ENCODE measurements around the gene CAMK2B.

The CAMK2B gene

DNA sequence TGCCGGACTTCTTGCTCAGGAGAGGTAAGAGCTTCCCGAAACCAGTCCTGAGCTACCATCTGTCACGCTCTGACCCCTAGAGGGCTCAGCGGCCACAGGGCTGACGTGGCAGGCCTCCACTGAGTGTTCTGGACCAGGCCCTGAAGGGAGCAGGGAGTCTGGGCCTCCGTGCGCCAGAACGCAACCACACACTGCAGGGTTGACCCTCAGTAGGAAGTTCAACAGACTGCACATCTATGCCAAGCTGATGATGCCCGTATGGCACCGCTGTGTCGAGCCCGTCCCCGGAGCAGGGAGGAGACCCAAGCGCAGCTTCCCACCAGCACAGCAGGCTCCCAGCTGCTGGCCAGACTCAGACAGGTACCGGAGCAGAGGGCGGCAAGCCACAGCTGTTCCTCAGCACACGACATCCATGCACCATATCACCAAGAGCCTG lies 39.2 kb downstream of the CAMK2B start:
- peaks cover 14% of the 10 kb centered on the region; the same call in 1 of the 2 replicates for H3K27me3 ChIP-seq (replicated peaks; ENCODE audit: insufficient read depth, low read length)
- no peak for DNase-seq
- no peaks in the 10 kb centered on the region for H3K36me3 ChIP-seq (replicated peaks; ENCODE audit: insufficient read depth, low read length)
- H3K27ac ChIP-seq (ENCODE audit: low read length): no peak overlapping the region
- H4K20me1 ChIP-seq (ENCODE audit: insufficient read depth, low read length): no peaks in the 10 kb centered on the region
- no peak overlapping the region for H2AFZ ChIP-seq (ENCODE audit: low read length)
- H3K4me1 ChIP-seq (ENCODE audit: low read length): no peaks in the 10 kb centered on the region
- no peaks in the 10 kb centered on the region for H3K9me3 ChIP-seq (replicated peaks; ENCODE audit: insufficient read depth, low read length)
- H3K79me2 ChIP-seq (ENCODE audit: low read length): no peaks in the 10 kb centered on the region
- TF ChIP-seq EZH2 (optimal IDR thresholded peaks at IDR 0.05; ENCODE audit: low read depth, low read length): no peak
- TF ChIP-seq, protein P1, sequence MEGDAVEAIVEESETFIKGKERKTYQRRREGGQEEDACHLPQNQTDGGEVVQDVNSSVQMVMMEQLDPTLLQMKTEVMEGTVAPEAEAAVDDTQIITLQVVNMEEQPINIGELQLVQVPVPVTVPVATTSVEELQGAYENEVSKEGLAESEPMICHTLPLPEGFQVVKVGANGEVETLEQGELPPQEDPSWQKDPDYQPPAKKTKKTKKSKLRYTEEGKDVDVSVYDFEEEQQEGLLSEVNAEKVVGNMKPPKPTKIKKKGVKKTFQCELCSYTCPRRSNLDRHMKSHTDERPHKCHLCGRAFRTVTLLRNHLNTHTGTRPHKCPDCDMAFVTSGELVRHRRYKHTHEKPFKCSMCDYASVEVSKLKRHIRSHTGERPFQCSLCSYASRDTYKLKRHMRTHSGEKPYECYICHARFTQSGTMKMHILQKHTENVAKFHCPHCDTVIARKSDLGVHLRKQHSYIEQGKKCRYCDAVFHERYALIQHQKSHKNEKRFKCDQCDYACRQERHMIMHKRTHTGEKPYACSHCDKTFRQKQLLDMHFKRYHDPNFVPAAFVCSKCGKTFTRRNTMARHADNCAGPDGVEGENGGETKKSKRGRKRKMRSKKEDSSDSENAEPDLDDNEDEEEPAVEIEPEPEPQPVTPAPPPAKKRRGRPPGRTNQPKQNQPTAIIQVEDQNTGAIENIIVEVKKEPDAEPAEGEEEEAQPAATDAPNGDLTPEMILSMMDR (IDR thresholded peaks at IDR 0.05; ENCODE audit: low read length): 0 out of 2 replicates have a peak, but pooled peaks have one; percentile 8
- TF ChIP-seq EZH2phosphoT487 (IDR thresholded peaks at IDR 0.05; ENCODE audit: low read length): no peak
- H3K4me2 ChIP-seq (ENCODE audit: low read depth, low read length): no peak overlapping the region
- no peaks in the 10 kb centered on the region for H3F3A ChIP-seq (ENCODE audit: insufficient read depth, low read length)
- no peak overlapping the region for H3K4me3 ChIP-seq (ENCODE audit: low read length)
- H3K9me2 ChIP-seq (replicated peaks; ENCODE audit: insufficient read depth, low read length): no peaks in the 10 kb centered on the region
- no peak overlapping the region for H3K9ac ChIP-seq (ENCODE audit: low read length)

DNA sequence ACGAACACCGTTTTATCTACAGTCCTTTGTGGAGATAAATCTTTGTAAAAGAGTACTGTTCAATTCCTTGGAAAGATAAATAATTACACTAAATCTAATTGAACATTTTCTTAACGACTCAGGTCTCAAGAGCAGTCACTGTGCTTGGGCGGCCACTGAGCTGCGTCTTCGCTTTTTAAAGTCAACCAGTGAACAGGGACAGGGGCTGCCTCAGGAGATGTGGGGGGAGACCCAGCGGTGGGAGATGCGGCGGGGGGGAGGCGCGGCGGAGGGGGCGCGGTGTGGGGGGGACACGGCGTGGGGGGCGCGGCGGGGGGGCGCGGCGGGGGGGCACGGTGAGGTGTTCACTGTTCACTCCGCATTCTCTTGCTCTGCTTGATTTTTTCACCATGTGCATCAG lies 39.8 kb downstream of the CAMK2B start:
- Histone ChIP-seq H3K27me3 (replicated peaks; ENCODE audit: insufficient read depth, low read length) (peaks cover 11% of the 10 kb centered on the region; the same call in 1 of the 2 replicates), H3K36me3 (replicated peaks; ENCODE audit: insufficient read depth, low read length) (no peaks in the 10 kb centered on the region), H2AFZ (ENCODE audit: low read length) (no peak overlapping the region), H3K4me1 (ENCODE audit: low read length) (no peaks in the 10 kb centered on the region), H3K9ac (ENCODE audit: low read length) (no peak overlapping the region), H3K4me2 (ENCODE audit: low read depth, low read length) (no peak overlapping the region), H3F3A (ENCODE audit: insufficient read depth, low read length) (no peaks in the 10 kb centered on the region), H4K20me1 (ENCODE audit: insufficient read depth, low read length) (no peaks in the 10 kb centered on the region), H3K4me3 (ENCODE audit: low read length) (no peak overlapping the region), H3K79me2 (ENCODE audit: low read length) (no peaks in the 10 kb centered on the region), H3K9me2 (replicated peaks; ENCODE audit: insufficient read depth, low read length) (no peaks in the 10 kb centered on the region), H3K27ac (ENCODE audit: low read length) (no peak overlapping the region), H3K9me3 (replicated peaks; ENCODE audit: insufficient read depth, low read length) (no peaks in the 10 kb centered on the region)
- DNase-seq: no peak
- TF ChIP-seq, protein P1 (IDR thresholded peaks at IDR 0.05; ENCODE audit: low read length): no peak
- TF ChIP-seq EZH2phosphoT487 (IDR thresholded peaks at IDR 0.05; ENCODE audit: low read length) (no peak), EZH2 (optimal IDR thresholded peaks at IDR 0.05; ENCODE audit: low read depth, low read length) (no peak)

DNA sequence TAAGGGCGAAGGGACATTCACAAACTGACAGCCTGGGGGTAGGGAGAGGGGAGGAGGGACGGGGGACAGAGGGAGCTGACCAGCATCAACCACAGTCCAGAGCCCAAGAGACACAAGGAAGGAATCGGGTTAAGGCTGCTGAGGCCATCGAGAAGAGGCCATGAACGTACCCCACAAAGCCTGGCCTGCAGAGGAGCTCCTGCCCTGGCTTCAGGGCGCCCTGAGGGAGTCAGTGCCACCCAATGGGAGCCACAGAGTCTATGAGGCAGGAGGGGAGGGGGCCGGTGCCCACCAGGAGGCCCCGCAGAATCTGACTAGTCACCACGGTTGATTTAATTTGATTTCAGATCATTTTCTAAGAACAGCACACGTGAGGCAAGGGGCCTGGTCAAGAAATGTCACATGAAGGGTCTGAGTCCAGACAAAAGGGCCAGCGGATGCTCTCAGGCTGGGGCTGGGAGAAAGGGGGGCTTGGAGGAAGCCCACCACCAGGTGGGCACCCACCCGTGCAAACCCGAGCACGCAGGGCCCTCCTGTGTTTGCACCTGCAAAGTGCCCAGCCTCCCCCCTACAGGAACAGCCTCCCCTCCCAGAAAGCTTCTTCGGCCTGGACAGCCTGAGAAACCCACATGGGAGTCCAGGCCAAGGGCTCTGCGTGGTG lies 40.4 kb downstream of the CAMK2B start:
- Histone ChIP-seq H3K4me1 (ENCODE audit: low read length) (no peaks in the 10 kb centered on the region), H3K27me3 (replicated peaks; ENCODE audit: insufficient read depth, low read length) (peaks cover 11% of the 10 kb centered on the region; the same call in 1 of the 2 replicates), H3K27ac (ENCODE audit: low read length) (no peak overlapping the region), H2AFZ (ENCODE audit: low read length) (no peak overlapping the region), H3F3A (ENCODE audit: insufficient read depth, low read length) (no peaks in the 10 kb centered on the region), H3K4me2 (ENCODE audit: low read depth, low read length) (no peak overlapping the region), H3K79me2 (ENCODE audit: low read length) (no peaks in the 10 kb centered on the region), H3K9me2 (replicated peaks; ENCODE audit: insufficient read depth, low read length) (no peaks in the 10 kb centered on the region), H4K20me1 (ENCODE audit: insufficient read depth, low read length) (no peaks in the 10 kb centered on the region), H3K9me3 (replicated peaks; ENCODE audit: insufficient read depth, low read length) (no peaks in the 10 kb centered on the region), H3K4me3 (ENCODE audit: low read length) (no peak overlapping the region), H3K9ac (ENCODE audit: low read length) (no peak overlapping the region), H3K36me3 (replicated peaks; ENCODE audit: insufficient read depth, low read length) (no peaks in the 10 kb centered on the region)
- DNase-seq: no peak
- TF ChIP-seq, protein P1 (IDR thresholded peaks at IDR 0.05; ENCODE audit: low read length): no peak
- no peak for TF ChIP-seq EZH2 (optimal IDR thresholded peaks at IDR 0.05; ENCODE audit: low read depth, low read length)
- TF ChIP-seq EZH2phosphoT487 (IDR thresholded peaks at IDR 0.05; ENCODE audit: low read length): no peak

Data from MM.1S (cell line).